Neural cell (in vitro differentiated cells): ENCODE data around the gene FRY. TPM values are rescaled to one million over a fixed set of nuclear protein-coding genes. Genes with fewer than 3 reads are reported as not detected.

Experiments used
- H2AFZ ChIP-seq: fragments of 200-600, 300-800 bp; sonication (generic), shearing (Covaris generic); 2 replicates; pipeline ENCODE4 v1.6.0; 2014; ENCODE audit warnings: low read depth, mild to moderate bottlenecking, antibody characterized with exemption, low read length, moderate library complexity
- H3F3A ChIP-seq: fragments of 200-600 bp; shearing (Covaris generic); 2 replicates; pipeline ENCODE4 v1.6.1; 2016; ENCODE audit warnings: mild to moderate bottlenecking, moderate library complexity, mixed read lengths, antibody characterized with exemption, low read length; ENCODE audit not compliant: insufficient read depth, poor library complexity, severe bottlenecking
- H3K27ac ChIP-seq: fragments of 200-600, 300-800 bp; sonication (generic), shearing (Covaris generic); 2 replicates; pipeline ENCODE4 v1.5.1; 2014; ENCODE audit warnings: mild to moderate bottlenecking, low read length, moderate library complexity
- H3K27me3 ChIP-seq: fragments of 300-800, 200-600 bp; sonication (generic), shearing (Covaris generic); 2 replicates; pipeline ENCODE4 v1.6.0; 2014; ENCODE audit warnings: mild to moderate bottlenecking, low read depth, low read length, moderate library complexity; ENCODE audit not compliant: insufficient read depth
- H3K36me3 ChIP-seq: fragments of 300-800, 200-600 bp; sonication (generic), shearing (Covaris generic); 2 replicates; pipeline ENCODE4 v1.5.1; 2014; ENCODE audit warnings: mild to moderate bottlenecking, antibody characterized with exemption, low read length, moderate library complexity; ENCODE audit not compliant: insufficient read depth
- H3K4me2 ChIP-seq: fragments of 300-800, 200-600 bp; sonication (generic), shearing (Covaris generic); 2 replicates; pipeline ENCODE4 v1.6.0; 2014; ENCODE audit warnings: mild to moderate bottlenecking, low read length
- H3K4me3 ChIP-seq: fragments of 300-800, 200-600 bp; sonication (generic), shearing (Covaris generic); 2 replicates; pipeline ENCODE4 v1.5.1; 2014; ENCODE audit warnings: mild to moderate bottlenecking, low read length, moderate library complexity
- H3K79me2 ChIP-seq: fragments of 200-600 bp; shearing (Covaris generic); replicated peaks from 2 replicates; pipeline ENCODE4 v1.6.0; 2014; ENCODE audit warnings: mild to moderate bottlenecking, low read length, moderate library complexity; ENCODE audit not compliant: insufficient read depth
- H3K9ac ChIP-seq: fragments of 300-800, 200-600 bp; sonication (generic), shearing (Covaris generic); 2 replicates; pipeline ENCODE4 v1.6.1; 2016; ENCODE audit warnings: mild to moderate bottlenecking, low read length, mixed read lengths
- H3K9me2 ChIP-seq: fragments of 200-600 bp; shearing (Covaris generic); 2 replicates; pipeline ENCODE4 v1.6.1; 2016; ENCODE audit warnings: mild to moderate bottlenecking, low read length, mixed read lengths; ENCODE audit not compliant: insufficient read depth
- H3K9me3 ChIP-seq: fragments of 200-600, 300-800 bp; sonication (generic), shearing (Covaris generic); 2 replicates; pipeline ENCODE4 v1.6.1; 2016; ENCODE audit warnings: mild to moderate bottlenecking, mixed run types, low read length, moderate library complexity, mixed read lengths
- H4K20me1 ChIP-seq: fragments of 200-600 bp; shearing (Covaris generic); 2 replicates; pipeline ENCODE4 v1.6.1; 2016; ENCODE audit warnings: mild to moderate bottlenecking, mixed run types; ENCODE audit not compliant: insufficient read depth
- EP300 ChIP-seq: fragments of 450-650 bp; conservative IDR thresholded peaks from 2 replicates; pipeline ENCODE4 v1.6.1; 2014; ENCODE audit warnings: antibody characterized with exemption, mild to moderate bottlenecking, moderate library complexity; ENCODE audit not compliant: poor library complexity, severe bottlenecking
- EZH2 ChIP-seq: fragments of 200-600, 300-800 bp; shearing (Covaris generic), sonication (generic); IDR thresholded peaks from 2 replicates; pipeline ENCODE4 v1.6.1; 2014; ENCODE audit warnings: antibody characterized with exemption, low read length, borderline replicate concordance, mild to moderate bottlenecking; ENCODE audit not compliant: insufficient read depth, poor library complexity, severe bottlenecking
- MXI1 ChIP-seq: fragments of 450-650 bp; conservative IDR thresholded peaks from 2 replicates; pipeline ENCODE4 v1.6.1; 2014; ENCODE audit warnings: antibody characterized with exemption, mild to moderate bottlenecking; ENCODE audit not compliant: poor library complexity, severe bottlenecking
- POLR2AphosphoS5 ChIP-seq: IDR thresholded peaks from 2 replicates; pipeline ENCODE4 v1.6.1; 2012
- RAD21 ChIP-seq: fragments of 450-650 bp; conservative IDR thresholded peaks from 2 replicates; pipeline ENCODE4 v1.6.1; 2014; ENCODE audit warnings: antibody characterized with exemption, mild to moderate bottlenecking, moderate library complexity
- SMC3 ChIP-seq: fragments of 450-650 bp; conservative IDR thresholded peaks from 2 replicates; pipeline ENCODE4 v1.6.1; 2014; ENCODE audit warnings: antibody characterized with exemption, mild to moderate bottlenecking, moderate library complexity; ENCODE audit not compliant: poor library complexity
- TAF1 ChIP-seq: IDR thresholded peaks from 2 replicates; pipeline ENCODE4 v1.6.1; 2012; ENCODE audit warnings: low read depth
- polyA plus RNA-seq: library from polyadenylated mRNA; depleted of rRNA; stranded (reverse); fragments of >200 nt; gene quantifications from 2 replicates; pipeline ENCODE4 v1.2.3, GENCODE V29; 2014
- TF ChIP-seq, protein P1 (sequence below): IDR thresholded peaks from 2 replicates; pipeline ENCODE4 v1.6.1; 2012; ENCODE audit warnings: borderline replicate concordance
- TF ChIP-seq, protein P2 (sequence below): fragments of 450-650 bp; IDR thresholded peaks from 2 replicates; pipeline ENCODE4 v1.5.1; 2014; ENCODE audit warnings: antibody characterized with exemption, mild to moderate bottlenecking, moderate library complexity; ENCODE audit not compliant: poor library complexity, severe bottlenecking

Gene FRY
- polyA plus RNA-seq, 1 donor from 2014 or later, result 49.3 TPM

DNA sequence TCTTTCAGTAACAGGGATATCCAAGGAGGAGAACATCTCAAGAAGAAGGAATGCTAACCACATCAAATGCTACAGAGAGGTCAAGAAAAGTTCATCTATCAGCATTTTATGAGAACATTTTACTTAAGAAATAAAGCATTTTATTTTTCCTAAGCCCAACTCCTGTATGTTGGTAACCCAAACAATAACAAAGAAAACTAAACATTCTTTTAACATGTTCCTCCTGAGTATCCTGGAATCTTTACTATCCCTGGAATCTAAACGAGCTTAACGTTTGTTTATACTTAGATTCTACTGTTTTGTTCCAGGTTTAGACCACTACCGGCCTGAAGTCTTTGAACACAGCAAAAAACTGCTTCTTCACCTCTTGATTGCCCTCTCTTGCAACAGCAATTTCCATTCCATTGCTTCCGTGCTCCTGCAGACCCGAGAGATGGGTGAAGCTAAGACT, 193.9 kb downstream of the FRY start:
- peaks cover 11% of the 10 kb centered on the region for H3K36me3 ChIP-seq
- H3K79me2 ChIP-seq, result no peaks in the 10 kb centered on the region
- H2AFZ ChIP-seq, result no peak overlapping the region
- H3K27ac ChIP-seq, result no peak overlapping the region
- H3K9me3 ChIP-seq, result no peaks in the 10 kb centered on the region
- H4K20me1 ChIP-seq, result no peaks in the 10 kb centered on the region
- no peak overlapping the region for H3K4me2 ChIP-seq
- no peak overlapping the region for H3K4me3 ChIP-seq
- H3K9me2 ChIP-seq, result no peaks in the 10 kb centered on the region
- no peaks in the 10 kb centered on the region for H3F3A ChIP-seq
- no peaks in the 10 kb centered on the region for H3K27me3 ChIP-seq
- TF ChIP-seq, protein P1, sequence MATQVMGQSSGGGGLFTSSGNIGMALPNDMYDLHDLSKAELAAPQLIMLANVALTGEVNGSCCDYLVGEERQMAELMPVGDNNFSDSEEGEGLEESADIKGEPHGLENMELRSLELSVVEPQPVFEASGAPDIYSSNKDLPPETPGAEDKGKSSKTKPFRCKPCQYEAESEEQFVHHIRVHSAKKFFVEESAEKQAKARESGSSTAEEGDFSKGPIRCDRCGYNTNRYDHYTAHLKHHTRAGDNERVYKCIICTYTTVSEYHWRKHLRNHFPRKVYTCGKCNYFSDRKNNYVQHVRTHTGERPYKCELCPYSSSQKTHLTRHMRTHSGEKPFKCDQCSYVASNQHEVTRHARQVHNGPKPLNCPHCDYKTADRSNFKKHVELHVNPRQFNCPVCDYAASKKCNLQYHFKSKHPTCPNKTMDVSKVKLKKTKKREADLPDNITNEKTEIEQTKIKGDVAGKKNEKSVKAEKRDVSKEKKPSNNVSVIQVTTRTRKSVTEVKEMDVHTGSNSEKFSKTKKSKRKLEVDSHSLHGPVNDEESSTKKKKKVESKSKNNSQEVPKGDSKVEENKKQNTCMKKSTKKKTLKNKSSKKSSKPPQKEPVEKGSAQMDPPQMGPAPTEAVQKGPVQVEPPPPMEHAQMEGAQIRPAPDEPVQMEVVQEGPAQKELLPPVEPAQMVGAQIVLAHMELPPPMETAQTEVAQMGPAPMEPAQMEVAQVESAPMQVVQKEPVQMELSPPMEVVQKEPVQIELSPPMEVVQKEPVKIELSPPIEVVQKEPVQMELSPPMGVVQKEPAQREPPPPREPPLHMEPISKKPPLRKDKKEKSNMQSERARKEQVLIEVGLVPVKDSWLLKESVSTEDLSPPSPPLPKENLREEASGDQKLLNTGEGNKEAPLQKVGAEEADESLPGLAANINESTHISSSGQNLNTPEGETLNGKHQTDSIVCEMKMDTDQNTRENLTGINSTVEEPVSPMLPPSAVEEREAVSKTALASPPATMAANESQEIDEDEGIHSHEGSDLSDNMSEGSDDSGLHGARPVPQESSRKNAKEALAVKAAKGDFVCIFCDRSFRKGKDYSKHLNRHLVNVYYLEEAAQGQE, result no peak
- TF ChIP-seq POLR2AphosphoS5 (no peak), SMC3 (no peak), MXI1 (no peak), TAF1 (no peak), EZH2 (no peak), EP300 (no peak), RAD21 (no peak)
- TF ChIP-seq, protein P2, sequence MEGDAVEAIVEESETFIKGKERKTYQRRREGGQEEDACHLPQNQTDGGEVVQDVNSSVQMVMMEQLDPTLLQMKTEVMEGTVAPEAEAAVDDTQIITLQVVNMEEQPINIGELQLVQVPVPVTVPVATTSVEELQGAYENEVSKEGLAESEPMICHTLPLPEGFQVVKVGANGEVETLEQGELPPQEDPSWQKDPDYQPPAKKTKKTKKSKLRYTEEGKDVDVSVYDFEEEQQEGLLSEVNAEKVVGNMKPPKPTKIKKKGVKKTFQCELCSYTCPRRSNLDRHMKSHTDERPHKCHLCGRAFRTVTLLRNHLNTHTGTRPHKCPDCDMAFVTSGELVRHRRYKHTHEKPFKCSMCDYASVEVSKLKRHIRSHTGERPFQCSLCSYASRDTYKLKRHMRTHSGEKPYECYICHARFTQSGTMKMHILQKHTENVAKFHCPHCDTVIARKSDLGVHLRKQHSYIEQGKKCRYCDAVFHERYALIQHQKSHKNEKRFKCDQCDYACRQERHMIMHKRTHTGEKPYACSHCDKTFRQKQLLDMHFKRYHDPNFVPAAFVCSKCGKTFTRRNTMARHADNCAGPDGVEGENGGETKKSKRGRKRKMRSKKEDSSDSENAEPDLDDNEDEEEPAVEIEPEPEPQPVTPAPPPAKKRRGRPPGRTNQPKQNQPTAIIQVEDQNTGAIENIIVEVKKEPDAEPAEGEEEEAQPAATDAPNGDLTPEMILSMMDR, result no peak
- H3K9ac ChIP-seq, result no peak overlapping the region

DNA sequence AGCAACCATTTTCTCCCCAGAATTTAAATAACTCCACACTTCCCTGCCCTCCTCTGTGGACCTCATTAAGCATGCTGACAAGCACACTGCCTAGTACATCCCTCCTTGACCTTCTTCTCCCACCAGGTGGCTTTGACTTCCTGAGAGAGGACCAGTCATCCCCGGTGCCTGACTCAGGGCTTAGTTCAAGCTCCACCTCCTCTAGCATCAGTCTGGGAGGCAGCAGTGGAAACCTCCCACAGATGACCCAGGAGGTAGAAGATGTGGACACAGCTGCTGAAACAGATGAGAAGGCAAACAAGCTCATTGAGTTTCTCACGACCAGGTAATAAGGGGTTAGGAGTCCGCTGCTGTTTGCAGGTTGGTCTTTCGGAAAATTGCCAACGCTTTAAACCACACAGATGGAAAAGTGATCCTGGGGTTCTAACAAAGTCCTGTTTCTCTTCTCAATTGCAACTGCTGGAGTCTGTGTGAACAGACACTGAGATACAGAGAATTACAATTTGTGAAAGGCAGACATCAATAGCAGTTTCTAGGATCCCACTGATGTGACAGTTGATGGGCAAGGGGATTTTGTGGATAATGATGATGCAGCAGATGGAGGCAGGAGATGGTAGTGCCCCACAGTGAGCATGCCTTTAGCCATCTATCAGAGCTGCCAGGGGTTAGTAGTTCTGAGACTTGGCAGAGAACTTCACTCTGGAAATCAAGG, 196.9 kb downstream of the FRY start:
- Histone ChIP-seq H3K27me3 (no peaks in the 10 kb centered on the region), H2AFZ (no peak overlapping the region), H3K4me3 (no peak overlapping the region), H4K20me1 (no peaks in the 10 kb centered on the region), H3K79me2 (no peaks in the 10 kb centered on the region), H3K4me2 (no peak overlapping the region), H3K9ac (no peak overlapping the region), H3K9me2 (no peaks in the 10 kb centered on the region), H3K36me3 (peaks cover 13% of the 10 kb centered on the region), H3K9me3 (no peaks in the 10 kb centered on the region), H3K27ac (no peak overlapping the region), H3F3A (no peaks in the 10 kb centered on the region)
- TF ChIP-seq RAD21 (no peak), MXI1 (no peak), SMC3 (no peak), EP300 (no peak), POLR2AphosphoS5 (no peak), TAF1 (no peak), EZH2 (no peak)
- TF ChIP-seq, protein P2, result no peak
- TF ChIP-seq, protein P1, result no peak
